Astrocyte of the spinal cord (primary cell): ENCODE results near the gene MAP4K1.

Source experiments
- DNase-seq: peaks from one replicate; pipeline ENCODE4 v3.0.0; 2011; ENCODE audit warnings: low read depth, low spot score
- H3K4me3 ChIP-seq: 2 replicates; pipeline ENCODE4 v1.5.1; 2011; ENCODE audit warnings: low read depth, mild to moderate bottlenecking, low read length, moderate library complexity
- in situ Hi-C: cut with HindIII; loops from 2 replicates; pipeline ENCODE4 v1.10.0; 2017; ENCODE audit warnings: low sequenced_read_pairs
- TF ChIP-seq, protein P1 (sequence below): IDR thresholded peaks from 2 replicates; pipeline ENCODE4 v1.5.1; 2012; ENCODE audit warnings: low read depth, mild to moderate bottlenecking, low read length, inconsistent platforms

Gene MAP4K1

DNA sequence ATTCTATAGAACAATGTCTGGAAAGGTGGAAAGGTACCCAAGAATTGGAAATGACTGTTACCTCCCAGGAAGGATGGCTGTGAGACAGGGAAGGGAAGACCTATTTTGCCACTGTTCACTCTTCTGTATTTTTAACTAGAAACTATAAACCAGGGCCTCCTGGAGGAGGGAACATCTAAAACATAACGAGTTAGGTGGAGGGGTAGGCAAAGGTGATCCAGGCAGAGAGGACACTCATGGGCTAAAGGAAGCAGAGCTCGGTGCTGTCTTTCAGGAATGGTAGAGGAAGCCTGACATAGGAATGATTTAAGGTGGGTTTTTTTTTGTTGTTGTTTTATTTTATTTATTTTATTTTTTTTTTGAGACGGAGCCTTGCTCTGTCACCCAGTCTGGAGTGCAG, 7.1 kb upstream of the MAP4K1 start:
- TF ChIP-seq, protein P1, sequence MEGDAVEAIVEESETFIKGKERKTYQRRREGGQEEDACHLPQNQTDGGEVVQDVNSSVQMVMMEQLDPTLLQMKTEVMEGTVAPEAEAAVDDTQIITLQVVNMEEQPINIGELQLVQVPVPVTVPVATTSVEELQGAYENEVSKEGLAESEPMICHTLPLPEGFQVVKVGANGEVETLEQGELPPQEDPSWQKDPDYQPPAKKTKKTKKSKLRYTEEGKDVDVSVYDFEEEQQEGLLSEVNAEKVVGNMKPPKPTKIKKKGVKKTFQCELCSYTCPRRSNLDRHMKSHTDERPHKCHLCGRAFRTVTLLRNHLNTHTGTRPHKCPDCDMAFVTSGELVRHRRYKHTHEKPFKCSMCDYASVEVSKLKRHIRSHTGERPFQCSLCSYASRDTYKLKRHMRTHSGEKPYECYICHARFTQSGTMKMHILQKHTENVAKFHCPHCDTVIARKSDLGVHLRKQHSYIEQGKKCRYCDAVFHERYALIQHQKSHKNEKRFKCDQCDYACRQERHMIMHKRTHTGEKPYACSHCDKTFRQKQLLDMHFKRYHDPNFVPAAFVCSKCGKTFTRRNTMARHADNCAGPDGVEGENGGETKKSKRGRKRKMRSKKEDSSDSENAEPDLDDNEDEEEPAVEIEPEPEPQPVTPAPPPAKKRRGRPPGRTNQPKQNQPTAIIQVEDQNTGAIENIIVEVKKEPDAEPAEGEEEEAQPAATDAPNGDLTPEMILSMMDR: no peak
- in situ Hi-C loops: no loop called here
- H3K4me3 ChIP-seq: no peak overlapping the region
- no peak for DNase-seq

GRCh38 chr19:38619361-38620174, 1.8 kb upstream of the MAP4K1 start:
- in situ Hi-C loops: no loop called here
- peak overlapping the region; percentile 82 for H3K4me3 ChIP-seq
- DNase-seq: no peak
- TF ChIP-seq, protein P1: no peak

DNA sequence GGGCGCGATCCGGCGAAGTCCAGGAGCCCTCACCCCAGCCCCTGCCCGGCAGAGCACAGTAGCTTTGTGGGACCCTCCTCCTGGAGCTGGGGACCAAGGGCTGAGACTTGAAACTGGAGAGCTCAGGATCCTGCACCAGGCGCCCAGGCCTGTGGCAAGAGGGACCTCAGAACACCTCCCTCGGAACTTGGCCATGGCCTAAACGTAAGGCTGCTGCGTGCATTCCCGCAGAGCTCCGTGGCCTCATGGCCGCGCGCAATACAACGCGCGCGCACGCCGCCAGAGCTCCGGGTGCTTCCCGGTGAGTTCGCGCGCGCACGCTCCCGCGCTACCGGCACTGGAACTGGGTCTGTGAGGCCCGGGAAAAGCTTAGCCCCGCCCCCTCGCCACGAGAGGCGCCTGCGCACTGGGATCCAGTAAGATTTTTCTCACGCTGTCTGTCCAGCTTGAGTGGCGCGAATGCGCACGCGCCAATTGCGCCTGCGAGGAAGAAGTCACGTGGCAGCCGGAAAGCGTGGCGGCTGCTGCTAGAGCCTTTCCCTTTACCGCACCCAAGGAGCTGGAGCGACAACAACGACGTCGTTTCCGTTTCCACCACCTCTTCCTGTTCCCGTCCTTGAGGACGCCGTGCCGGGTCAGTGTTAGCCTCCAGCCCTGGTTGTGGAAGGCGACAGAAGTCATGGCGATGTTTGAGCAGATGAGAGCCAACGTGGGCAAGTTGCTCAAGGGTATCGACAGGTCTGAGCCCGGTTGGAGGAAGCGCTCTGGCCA, 1.0 kb upstream of the MAP4K1 start, which contains the start of gene EIF3K:
Gene EIF3K (plus strand): TSS at position 599 of the 771 bp plus-strand sequence. CDS start 81 bp downstream, at position 680.
- DNase-seq: peak; percentile 99
- in situ Hi-C loops: no loop called here
- TF ChIP-seq, protein P1: no peak
- H3K4me3 ChIP-seq: peak within 1 kb of the TSS; percentile 82

- no peak for DNase-seq
- TF ChIP-seq, protein P1: no peak
- in situ Hi-C loops: no loop called here
- no peak overlapping the region for H3K4me3 ChIP-seq
Observed at GRCh38 chr19:38617283-38617763, 430 bp downstream of the MAP4K1 start.

- no peak overlapping the region for H3K4me3 ChIP-seq
- TF ChIP-seq, protein P1: no peak
- DNase-seq: no peak
Observed at GRCh38 chr19:38616265-38616664, 1.5 kb downstream of the MAP4K1 start.

DNA sequence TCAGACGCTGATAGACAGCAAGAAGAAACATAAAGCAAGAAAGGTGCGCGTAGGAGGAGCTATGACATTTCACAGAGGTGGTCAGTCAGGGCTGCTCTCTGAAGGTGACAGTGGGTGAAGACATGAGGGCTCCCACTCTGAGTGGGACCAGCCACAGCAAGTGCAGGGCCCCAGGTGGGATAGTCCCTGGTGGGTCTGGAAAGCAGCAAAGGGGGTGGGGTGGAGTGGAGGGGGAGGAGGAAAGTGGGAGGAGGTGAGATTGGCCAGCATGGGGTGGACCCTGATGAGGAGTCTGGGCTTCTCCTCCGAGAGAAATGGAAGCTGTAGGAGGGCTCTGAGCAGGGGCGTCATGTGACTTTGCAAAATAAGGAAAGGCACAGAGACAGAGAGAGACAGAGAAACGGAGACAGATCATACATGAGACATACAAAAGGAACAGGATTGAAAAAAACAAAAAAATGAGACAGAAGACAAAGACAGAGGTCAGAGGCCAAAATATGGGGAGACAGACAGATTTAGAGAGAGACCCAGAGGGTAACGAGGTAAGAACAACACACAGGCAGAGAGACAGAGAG, 2.7 kb downstream of the MAP4K1 start:
- DNase-seq: no peak
- H3K4me3 ChIP-seq: no peak overlapping the region
- TF ChIP-seq, protein P1: no peak
- in situ Hi-C loops: no loop called here

More at GRCh38 chr19:38616265-38616664, 1.5 kb downstream of the MAP4K1 start:
- in situ Hi-C loops: no loop called here
